CD4-positive, alpha-beta T cell (primary cell): ENCODE results near the gene R3HDM2. TPM values are rescaled to one million over a fixed set of nuclear protein-coding genes. Genes with fewer than 3 reads are reported as not detected.
"Not testable (repeated sequence)": the region's sequence is repeated elsewhere in the genome, so short reads cannot be mapped to it uniquely, and the experiment has no call there.

ENCODE experiments used
- ATAC-seq: fragments of 200-7000 bp; cut with Tn5 transposase; one replicate; pipeline ENCODE4 v1.10.0; 2022; ENCODE audit warnings: mild to moderate bottlenecking; ENCODE audit not compliant: poor library complexity
- CTCF ChIA-PET: fragments of 350-600 bp; sonication (Branson Sonifier 250); formaldehyde crosslinking; loops from one replicate; lab custom pipeline; 2021; ENCODE audit warnings: antibody characterized with exemption, inconsistent platforms; lab: Charles Lee
- POLR2A ChIA-PET: fragments of 350-600 bp; sonication (Branson Sonifier 250); formaldehyde crosslinking; loops from one replicate; lab custom pipeline; 2021; ENCODE audit warnings: antibody characterized with exemption, inconsistent platforms; lab: Charles Lee
- DNase-seq, 14 experiments: peaks; one replicate each; pipeline ENCODE4 v3.0.0-alpha.2; 2013 to 2020; ENCODE audit warnings: mixed read lengths in 2 of 14
- H3K27ac ChIP-seq, 2 donors: one replicate each; pipeline versions ENCODE4 v1.5.1 to v1.7.0; 2013; ENCODE audit warnings: low read length in 2 of 2, low read depth in 1 of 2, mild to moderate bottlenecking in 1 of 2
- H3K27me3 ChIP-seq, 2 experiments: 1 replicate in 1 of 2; 2 replicates in 1 of 2; pipeline versions ENCODE4 v1.6.1 to v1.7.0; 2013; ENCODE audit warnings: low read length in 2 of 2, control low read depth in 1 of 2, mild to moderate bottlenecking in 1 of 2, moderate library complexity in 1 of 2; ENCODE audit not compliant: insufficient read depth in 2 of 2, control insufficient read depth in 1 of 2
- H3K36me3 ChIP-seq: one replicate; pipeline ENCODE4 v1.6.1; 2013; ENCODE audit warnings: low read length, control low read depth; ENCODE audit not compliant: insufficient read depth
- H3K4me1 ChIP-seq: one replicate; pipeline ENCODE4 v1.6.1; 2013; ENCODE audit warnings: low read length, control low read depth; ENCODE audit not compliant: insufficient read depth
- H3K4me3 ChIP-seq: one replicate; pipeline ENCODE4 v1.5.1; 2013; ENCODE audit warnings: mild to moderate bottlenecking, low read length, moderate library complexity
- H3K9me3 ChIP-seq, 2 experiments: 1 replicate in 1 of 2; 2 replicates in 1 of 2; pipeline versions ENCODE4 v1.6.1 to v1.7.0; 2013; ENCODE audit warnings: low read length in 2 of 2, mild to moderate bottlenecking in 2 of 2, control low read depth in 1 of 2, moderate library complexity in 1 of 2; ENCODE audit not compliant: control insufficient read depth in 1 of 2, insufficient read depth in 1 of 2
- H3K27ac Mint-ChIP-seq: one replicate; pipeline ENCODE4 v1.8.0; 2020; ENCODE audit warnings: mixed read lengths
- H3K27me3 Mint-ChIP-seq: one replicate; pipeline ENCODE4 v1.8.0; 2021; ENCODE audit warnings: mixed read lengths
- H3K36me3 Mint-ChIP-seq: one replicate; pipeline ENCODE4 v1.8.0; 2021; ENCODE audit warnings: low read depth, mixed read lengths
- H3K4me1 Mint-ChIP-seq: one replicate; pipeline ENCODE4 v1.8.0; 2021; ENCODE audit warnings: low read depth, mixed read lengths
- H3K4me3 Mint-ChIP-seq: one replicate; pipeline ENCODE4 v1.8.0; 2020; ENCODE audit warnings: mild to moderate bottlenecking, mixed read lengths
- H3K9me3 Mint-ChIP-seq: one replicate; pipeline ENCODE4 v1.8.0; 2020; ENCODE audit warnings: mixed read lengths
- intact Hi-C, 2 experiments: fragments of 100-400 bp; cut with DNase I in 1 of 2; cut with micrococcal nuclease in 1 of 2; formaldehyde crosslinking; loops; one replicate each; pipeline versions ENCODE4 v1.15.1 to v1.9.0; 2023 to 2025; cut with DNase I, micrococcal nuclease
- total RNA-seq, 174 experiments: library from RNA in 2 of 174; stranded (reverse) in 2 of 174; gene quantifications; one replicate each; pipeline ENCODE4 v1.2.3 and lab custom pipeline; 2021 to 2026
- TF ChIP-seq, protein P1 (sequence below): fragments of 200-600 bp; IDR thresholded peaks from one replicate; pipeline ENCODE4 v1.8.0; 2022; ENCODE audit warnings: antibody characterized with exemption, mild to moderate bottlenecking

R3HDM2 gene
- total RNA-seq, 2 experiments from 2014 or later, result 106 to 115 TPM

DNA sequence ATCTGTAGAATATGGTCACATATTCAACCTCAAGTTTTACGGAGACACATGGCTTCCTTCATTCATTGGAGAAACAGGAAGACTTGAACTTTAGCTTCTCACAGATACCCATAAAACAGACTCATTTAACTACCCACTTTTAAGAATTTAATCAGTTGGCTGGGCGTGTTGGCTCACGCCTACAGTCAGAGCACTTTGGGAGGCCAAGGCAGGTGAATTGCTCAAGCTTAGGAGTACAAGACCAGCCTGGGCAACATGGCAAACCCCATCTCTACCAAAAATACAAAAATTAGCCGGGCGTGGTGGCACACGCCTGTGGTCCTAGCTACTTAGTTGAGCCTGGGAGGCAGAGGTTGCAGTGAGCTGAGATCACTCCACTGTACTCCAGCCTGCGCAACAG is 115.2 kb downstream of the R3HDM2 start:
- Histone ChIP-seq H3K9me3 (no peaks in the 10 kb centered on the region), H3K27ac (no peak overlapping the region), H3K4me3 (no peak overlapping the region), H3K4me1 (no peaks in the 10 kb centered on the region), H3K27me3 (no peaks in the 10 kb centered on the region), H3K36me3 (peaks cover 3% of the 10 kb centered on the region)
- POLR2A ChIA-PET, result no interaction called here
- ATAC-seq, result no peak
- DNase-seq, result no peak
- Mint-ChIP-seq H3K36me3 (peaks cover 15% of the 10 kb centered on the region), H3K4me3 (no peak overlapping the region), H3K27ac (no peak overlapping the region), H3K9me3 (no peaks in the 10 kb centered on the region), H3K4me1 (no peaks in the 10 kb centered on the region), H3K27me3 (no peaks in the 10 kb centered on the region)
- TF ChIP-seq, protein P1, sequence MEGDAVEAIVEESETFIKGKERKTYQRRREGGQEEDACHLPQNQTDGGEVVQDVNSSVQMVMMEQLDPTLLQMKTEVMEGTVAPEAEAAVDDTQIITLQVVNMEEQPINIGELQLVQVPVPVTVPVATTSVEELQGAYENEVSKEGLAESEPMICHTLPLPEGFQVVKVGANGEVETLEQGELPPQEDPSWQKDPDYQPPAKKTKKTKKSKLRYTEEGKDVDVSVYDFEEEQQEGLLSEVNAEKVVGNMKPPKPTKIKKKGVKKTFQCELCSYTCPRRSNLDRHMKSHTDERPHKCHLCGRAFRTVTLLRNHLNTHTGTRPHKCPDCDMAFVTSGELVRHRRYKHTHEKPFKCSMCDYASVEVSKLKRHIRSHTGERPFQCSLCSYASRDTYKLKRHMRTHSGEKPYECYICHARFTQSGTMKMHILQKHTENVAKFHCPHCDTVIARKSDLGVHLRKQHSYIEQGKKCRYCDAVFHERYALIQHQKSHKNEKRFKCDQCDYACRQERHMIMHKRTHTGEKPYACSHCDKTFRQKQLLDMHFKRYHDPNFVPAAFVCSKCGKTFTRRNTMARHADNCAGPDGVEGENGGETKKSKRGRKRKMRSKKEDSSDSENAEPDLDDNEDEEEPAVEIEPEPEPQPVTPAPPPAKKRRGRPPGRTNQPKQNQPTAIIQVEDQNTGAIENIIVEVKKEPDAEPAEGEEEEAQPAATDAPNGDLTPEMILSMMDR, result no peak
- CTCF ChIA-PET, result no interaction called here
- intact Hi-C loops, result no loop called here

GRCh38 chr12:57312287-57312686 is 118.6 kb downstream of the R3HDM2 start:
- POLR2A ChIA-PET, DNase-seq, CTCF ChIA-PET: not testable (repeated sequence)

DNA sequence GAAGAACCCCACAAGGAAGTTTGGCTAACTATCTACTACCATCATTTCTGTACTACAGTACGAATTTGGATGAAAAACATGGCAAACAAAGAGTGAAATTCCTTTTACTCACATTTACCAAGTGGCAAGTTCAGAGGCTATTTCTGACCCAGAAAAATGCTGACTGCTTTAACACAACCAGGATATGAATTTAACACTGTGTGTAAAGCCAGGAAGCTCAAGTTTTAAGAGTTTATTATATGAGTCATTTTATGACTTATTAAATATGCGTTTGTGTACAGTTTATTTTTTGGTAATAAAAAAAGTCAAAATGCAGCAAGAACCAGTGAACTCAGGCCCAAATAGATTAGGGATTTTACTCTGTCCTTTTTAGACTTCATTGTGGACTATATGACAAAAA is 121.4 kb downstream of the R3HDM2 start:
- Histone ChIP-seq H3K36me3 (peaks cover 44% of the 10 kb centered on the region), H3K9me3 (no peaks in the 10 kb centered on the region), H3K27me3 (no peaks in the 10 kb centered on the region), H3K27ac (no peak overlapping the region), H3K4me3 (no peak overlapping the region), H3K4me1 (no peaks in the 10 kb centered on the region)
- ChIA-PET POLR2A (no interaction called here), CTCF (no interaction called here)
- DNase-seq (no peak), ATAC-seq (no peak)
- Mint-ChIP-seq H3K4me3 (no peak overlapping the region), H3K4me1 (no peaks in the 10 kb centered on the region), H3K36me3 (peaks cover 56% of the 10 kb centered on the region), H3K9me3 (no peaks in the 10 kb centered on the region), H3K27ac (no peak overlapping the region), H3K27me3 (no peaks in the 10 kb centered on the region)
- TF ChIP-seq, protein P1, result no peak
- intact Hi-C loops, result loop anchor here in 1 of 2 experiments (2.0 kb wide), 1 partner anchor 25 kb away; no protein-coding TSS in a partner anchor

More at GRCh38 chr12:57312287-57312686, 118.6 kb downstream of the R3HDM2 start:
- not testable (repeated sequence) for H3K27me3 ChIP-seq, H3K27ac Mint-ChIP-seq, H3K27me3 Mint-ChIP-seq, H3K4me1 ChIP-seq, H3K9me3 Mint-ChIP-seq, H3K4me3 ChIP-seq, H3K9me3 ChIP-seq, H3K4me3 Mint-ChIP-seq, H3K27ac ChIP-seq, ATAC-seq, H3K4me1 Mint-ChIP-seq
- intact Hi-C loops, result loop anchor here in 1 of 2 experiments (5.0 kb wide), 1 partner anchor 140 kb away; no protein-coding TSS in a partner anchor
- peaks cover 27% of the 10 kb centered on the region for H3K36me3 ChIP-seq
- H3K36me3 Mint-ChIP-seq, result peaks cover 44% of the 10 kb centered on the region

DNA sequence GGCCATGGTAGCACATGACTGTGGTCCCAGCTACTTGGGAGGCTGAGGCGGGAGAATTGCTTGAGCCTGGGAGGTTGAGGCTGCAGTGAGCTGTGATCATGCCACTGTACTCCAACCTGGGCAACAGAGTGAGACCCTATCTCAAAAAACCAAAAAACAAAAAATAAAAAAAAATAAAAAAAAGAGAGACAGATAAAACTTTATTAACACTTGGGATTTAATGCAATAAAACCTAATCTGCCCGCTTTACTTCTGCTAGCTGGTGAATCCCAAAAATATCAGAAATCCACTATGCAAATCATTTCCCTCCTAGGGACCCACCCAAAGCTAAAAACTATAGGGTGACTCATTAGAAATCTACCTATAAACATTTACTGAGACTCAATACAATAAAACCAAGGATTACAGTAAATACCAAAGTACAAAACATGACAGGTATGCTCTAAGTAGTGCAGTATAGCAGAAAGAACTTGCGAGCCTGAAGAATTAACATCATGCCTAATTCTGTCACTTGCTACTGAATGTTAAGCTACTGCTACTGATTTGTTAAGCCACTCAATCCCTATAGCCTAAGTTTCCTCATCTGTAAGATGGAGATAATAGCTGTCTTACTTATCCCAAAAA is 129.8 kb downstream of the R3HDM2 start:
- Histone ChIP-seq H3K4me1 (no peaks in the 10 kb centered on the region), H3K27me3 (no peaks in the 10 kb centered on the region), H3K27ac (no peak overlapping the region), H3K36me3 (peaks cover 88% of the 10 kb centered on the region), H3K4me3 (no peak overlapping the region), H3K9me3 (no peaks in the 10 kb centered on the region)
- no peak for DNase-seq
- H3K9me3 Mint-ChIP-seq, result no peaks in the 10 kb centered on the region
- peaks cover 90% of the 10 kb centered on the region for H3K36me3 Mint-ChIP-seq
- H3K4me3 Mint-ChIP-seq, result no peak overlapping the region
- ChIA-PET POLR2A (interaction anchor here (1.0 kb wide), 1 partner anchor 393 kb away, joined by 3 read pairs; the partner anchor contains the start of gene OS9), CTCF (no interaction called here)
- TF ChIP-seq, protein P1, result no peak
- H3K4me1 Mint-ChIP-seq, result no peaks in the 10 kb centered on the region
- H3K27ac Mint-ChIP-seq, result no peak overlapping the region
- intact Hi-C loops, result no loop called here
- no peak for ATAC-seq
- no peaks in the 10 kb centered on the region for H3K27me3 Mint-ChIP-seq
